Pancreas (tissue), 10 donors: ENCODE results near the gene PDE6A. TPM values are rescaled to one million over a fixed set of nuclear protein-coding genes. Genes with fewer than 3 reads are reported as not detected.

Experiments
- ATAC-seq, 4 donors: fragments of 200-7000 bp; cut with Tn5 transposase; one replicate each; pipeline versions ENCODE4 v1.8.0 to v1.9.1; 2020; ENCODE audit warnings: mild to moderate bottlenecking in 4 of 4, moderate library complexity in 4 of 4
- DNase-seq, 6 donors: peaks; one replicate each; pipeline ENCODE4 v3.0.0-alpha.2; 2020
- FAIRE-seq: peaks from 2 replicates; lab custom pipeline; 2012; peaks lifted over from hg19 to GRCh38; lab: Jason Lieb, UNC
- H3K27ac ChIP-seq, 4 donors: fragments of 200-600 bp; sonication (generic); 1 replicate in 3 of 4; 2 replicates in 1 of 4; pipeline versions ENCODE4 v1.5.0 to v1.8.0; 2020
- H3K27me3 ChIP-seq, 4 donors: fragments of 200-600 bp; one replicate each; pipeline ENCODE4 v1.8.0; 2021
- H3K36me3 ChIP-seq, 3 donors: fragments of 200-600 bp; sonication (generic) in 1 of 3; one replicate each; pipeline versions ENCODE4 v1.5.0 to v1.8.0; 2020 to 2021
- H3K4me1 ChIP-seq, 3 donors: fragments of 200-600 bp; one replicate each; pipeline ENCODE4 v1.8.0; 2021
- H3K4me3 ChIP-seq, 4 donors: fragments of 200-600 bp; sonication (generic) in 2 of 4; one replicate each; pipeline versions ENCODE4 v1.5.0 to v1.8.0; 2020 to 2021
- H3K9me3 ChIP-seq, 4 donors: fragments of 200-600 bp; one replicate each; pipeline ENCODE4 v1.8.0; 2021
- CTCF ChIP-seq, 4 donors: fragments of 200-600 bp; sonication (generic) in 3 of 4; IDR thresholded peaks; one replicate each; pipeline versions ENCODE4 v1.5.0 to v1.8.0; 2021; ENCODE audit warnings: antibody characterized with exemption in 4 of 4
- WGBS, 2 donors: extraction: QIAGEN DNeasy Blood & Tissue Kit; methylation state at CpG; one replicate each; pipeline ENCODE4 v1.1.7; 2013; 5-methylcytosine and 5-hydroxymethylcytosine counted together
- intact Hi-C, 3 donors: fragments of 100-400 bp; cut with DNase I; formaldehyde crosslinking; loops; one replicate each; pipeline versions ENCODE4 v1.11.1 to v1.14.2; 2022
- polyA plus RNA-seq, 2 donors: library from polyadenylated mRNA; stranded (reverse); fragments of 200-250 nt; gene quantifications; one replicate each; pipeline ENCODE4 v1.2.3, GENCODE V29; 2013
- total RNA-seq, 6 donors: library from RNA; stranded (reverse); fragmentation: NEBNext Ultra II Directional in 4 of 6; extraction: Animal tissue kit (Norgen Biotek cat#: 25700) in 4 of 6; gene quantifications; one replicate each; pipeline versions ENCODE4 v1.2.1 to v1.2.4, GENCODE V29; 2021 to 2023
- donor health status: healthy with polysubstance abuse.
- donor health status: DM: no; HTN: no; CAD: no; lungs with moderate emphysema.
- donor health status: DM: no; HTN: no; CAD: no.
- donor health status: control.
- donor health status: control.
- donor health status: Bipolar disorder and iron deficiency.
- donor health status: DM: yes; HTN: yes; CAD: no.
- donor health status: DM: no; HTN: no; CAD: no.
- donor health status: DM: no; HTN: no; CAD: no.
- donor health status: DM: yes; HTN: yes; CAD: no.

The PDE6A gene
- total and polyA plus RNA-seq, 8 donors = not detected

- 93 to 100% methylated on average over 5 of the region's 5 CpGs for WGBS, 2 donors
- H3K9me3 ChIP-seq = no peaks in the 10 kb centered on the region
- H3K4me1 ChIP-seq = no peaks in the 10 kb centered on the region
- H3K4me3 ChIP-seq = no peak overlapping the region
- no peak for ATAC-seq
- H3K27me3 ChIP-seq = no peaks in the 10 kb centered on the region
- H3K36me3 ChIP-seq = no peaks in the 10 kb centered on the region
- no peak overlapping the region for H3K27ac ChIP-seq
- TF ChIP-seq CTCF (IDR thresholded peaks at IDR 0.05) = no peak
- intact Hi-C loops = no loop called here
- DNase-seq = no peak
- FAIRE-seq = no peak
Measured at GRCh38 chr5:149822301-149822700, 122.3 kb downstream of the PDE6A start.

- Histone ChIP-seq H3K9me3 (no peaks in the 10 kb centered on the region), H3K36me3 (no peaks in the 10 kb centered on the region), H3K27ac (no peak overlapping the region), H3K4me1 (no peaks in the 10 kb centered on the region), H3K4me3 (no peak overlapping the region), H3K27me3 (no peaks in the 10 kb centered on the region)
- ATAC-seq = no peak
- TF ChIP-seq CTCF (IDR thresholded peaks at IDR 0.05) = no peak
- no peak for FAIRE-seq
- WGBS, 2 donors = 96 to 97% methylated on average over 17 of the region's 17 CpGs
- no peak for DNase-seq
- intact Hi-C loops = no loop called here
Measured at GRCh38 chr5:149820536-149821510, 123.8 kb downstream of the PDE6A start.

GRCh38 chr5:149820012-149820411 is 124.6 kb downstream of the PDE6A start:
- H3K36me3 ChIP-seq = no peaks in the 10 kb centered on the region
- no peak overlapping the region for H3K27ac ChIP-seq
- intact Hi-C loops = no loop called here
- H3K4me3 ChIP-seq = no peak overlapping the region
- no peak for ATAC-seq
- TF ChIP-seq CTCF (IDR thresholded peaks at IDR 0.05) = no peak
- no peak for DNase-seq
- H3K9me3 ChIP-seq = no peaks in the 10 kb centered on the region
- FAIRE-seq = no peak
- 83 to 88% methylated on average over 2 of the region's 2 CpGs for WGBS, 2 donors
- H3K4me1 ChIP-seq = no peaks in the 10 kb centered on the region
- no peaks in the 10 kb centered on the region for H3K27me3 ChIP-seq

- H3K27me3 ChIP-seq = no peaks in the 10 kb centered on the region
- no peak for FAIRE-seq
- H3K27ac ChIP-seq = no peak overlapping the region
- no peak for ATAC-seq
- no peaks in the 10 kb centered on the region for H3K36me3 ChIP-seq
- no peaks in the 10 kb centered on the region for H3K9me3 ChIP-seq
- intact Hi-C loops = no loop called here
- no peak for DNase-seq
- no peak for TF ChIP-seq CTCF (IDR thresholded peaks at IDR 0.05)
- 97% methylated on average over 4 of the region's 4 CpGs for WGBS, 2 donors
- no peak overlapping the region for H3K4me3 ChIP-seq
- H3K4me1 ChIP-seq = no peaks in the 10 kb centered on the region
Measured at GRCh38 chr5:149818116-149818515, 126.5 kb downstream of the PDE6A start.

- intact Hi-C loops = no loop called here
- DNase-seq (no peak), FAIRE-seq (no peak), ATAC-seq (no peak)
- no peaks in the 10 kb centered on the region for H3K36me3 ChIP-seq
- no peak overlapping the region for H3K27ac ChIP-seq
- no peak overlapping the region for H3K4me3 ChIP-seq
- H3K4me1 ChIP-seq = no peaks in the 10 kb centered on the region
- no peaks in the 10 kb centered on the region for H3K9me3 ChIP-seq
- WGBS, 2 donors = 79 to 93% methylated on average over 4 of the region's 4 CpGs
- no peak for TF ChIP-seq CTCF (IDR thresholded peaks at IDR 0.05)
- no peaks in the 10 kb centered on the region for H3K27me3 ChIP-seq
Measured at GRCh38 chr5:149817539-149818060, 127.0 kb downstream of the PDE6A start.
